Superior temporal gyrus (tissue), 1 donor: ENCODE data around the gene GNG7.
"Not testable (repeated sequence)": the region's sequence is repeated elsewhere in the genome, so short reads cannot be mapped to it uniquely, and the experiment has no call there.

Source experiments
- DNase-seq: peaks from one replicate; pipeline ENCODE4 v3.0.0-alpha.2; 2016; ENCODE audit errors: extremely low spot score

Gene GNG7

GRCh38 chr19:2602391-2603181 lies 99.9 kb downstream of the GNG7 start:
- DNase-seq = peak; percentile 55

DNA sequence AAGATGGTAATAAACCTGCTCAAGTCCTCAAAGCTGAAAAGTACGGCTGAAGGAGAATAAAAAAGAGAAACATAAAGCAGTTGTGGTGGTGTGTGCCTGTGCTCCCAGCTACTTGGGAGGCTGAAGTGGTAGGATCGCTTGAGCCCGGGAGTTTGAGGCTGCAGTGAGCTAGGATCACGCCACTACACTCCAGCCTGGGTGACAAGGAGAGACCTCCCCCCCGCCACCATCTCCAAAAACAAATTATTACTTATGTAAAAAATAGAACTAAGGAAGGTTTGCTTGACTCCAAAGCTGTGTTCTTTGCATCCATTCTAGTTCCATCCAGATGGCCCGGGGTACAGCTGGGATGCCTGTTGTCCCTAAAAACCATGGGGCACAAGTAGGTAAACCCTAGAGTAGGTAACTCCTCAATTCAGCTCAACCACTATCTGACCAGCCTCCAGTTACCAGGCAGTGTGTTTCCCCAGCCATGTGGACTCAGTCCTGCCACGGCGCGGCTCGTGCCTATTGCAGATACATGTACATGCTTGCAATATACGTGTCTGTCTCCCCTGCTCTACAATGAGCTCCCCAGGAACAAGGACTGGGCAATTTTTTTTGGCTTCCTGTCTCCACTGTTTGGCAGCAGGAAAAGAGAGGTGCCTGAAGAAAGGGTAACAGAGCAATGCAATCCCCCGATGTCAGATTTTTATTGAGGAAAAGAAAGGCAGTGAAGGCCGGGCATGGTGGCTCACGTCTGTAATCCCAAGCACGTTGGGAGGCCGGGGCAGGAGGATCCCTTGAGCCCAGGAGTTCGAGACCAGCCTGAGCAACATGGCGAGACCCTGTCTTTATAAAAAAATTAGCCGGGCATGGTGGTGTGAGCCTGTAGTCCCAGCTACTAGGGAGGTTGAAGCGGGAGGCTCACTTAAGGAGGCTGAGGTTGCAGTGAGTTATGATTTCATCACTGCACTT lies 101.3 kb downstream of the GNG7 start:
- DNase-seq = no peak

DNA sequence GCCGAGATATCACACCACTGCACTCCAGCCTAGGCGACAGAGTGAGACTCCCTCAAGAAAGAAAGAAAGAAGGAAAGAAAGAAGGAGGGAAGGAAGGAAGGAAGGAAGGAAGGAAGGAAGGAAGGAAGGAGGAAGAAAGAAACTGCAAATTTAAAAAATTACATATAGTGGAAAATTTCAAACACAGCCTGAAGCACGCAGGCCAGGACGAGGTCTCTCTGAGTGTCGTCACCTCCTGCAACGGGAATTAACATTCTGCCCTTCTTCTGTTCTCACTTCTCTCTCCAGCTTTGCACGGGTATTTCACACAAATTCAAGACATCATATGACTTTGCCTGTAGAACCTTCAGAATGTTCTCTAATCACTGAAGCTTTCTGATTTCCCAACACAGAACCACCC lies 108.2 kb downstream of the GNG7 start:
- no peak for DNase-seq

DNA sequence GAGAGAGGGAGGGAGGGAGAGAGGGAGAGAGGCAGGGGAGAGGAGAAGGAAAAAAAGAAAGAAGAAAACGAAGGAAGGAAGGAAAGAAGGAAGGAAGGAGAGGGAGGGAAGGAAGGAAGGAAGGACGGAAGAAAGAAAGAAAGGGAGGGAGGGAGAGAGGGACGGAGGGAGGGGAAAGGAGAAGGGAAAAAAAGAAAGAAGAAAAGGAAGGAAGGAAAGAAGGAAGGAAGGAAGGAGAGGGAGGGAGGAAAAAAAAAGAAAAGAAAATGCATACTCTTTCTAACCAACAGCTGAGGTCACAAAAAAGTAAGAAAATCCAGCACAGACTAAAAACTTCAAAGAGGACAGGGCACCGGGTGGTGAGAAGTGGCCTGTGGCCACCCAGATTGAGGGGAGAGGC lies 109.7 kb downstream of the GNG7 start:
- no peak for DNase-seq

DNA sequence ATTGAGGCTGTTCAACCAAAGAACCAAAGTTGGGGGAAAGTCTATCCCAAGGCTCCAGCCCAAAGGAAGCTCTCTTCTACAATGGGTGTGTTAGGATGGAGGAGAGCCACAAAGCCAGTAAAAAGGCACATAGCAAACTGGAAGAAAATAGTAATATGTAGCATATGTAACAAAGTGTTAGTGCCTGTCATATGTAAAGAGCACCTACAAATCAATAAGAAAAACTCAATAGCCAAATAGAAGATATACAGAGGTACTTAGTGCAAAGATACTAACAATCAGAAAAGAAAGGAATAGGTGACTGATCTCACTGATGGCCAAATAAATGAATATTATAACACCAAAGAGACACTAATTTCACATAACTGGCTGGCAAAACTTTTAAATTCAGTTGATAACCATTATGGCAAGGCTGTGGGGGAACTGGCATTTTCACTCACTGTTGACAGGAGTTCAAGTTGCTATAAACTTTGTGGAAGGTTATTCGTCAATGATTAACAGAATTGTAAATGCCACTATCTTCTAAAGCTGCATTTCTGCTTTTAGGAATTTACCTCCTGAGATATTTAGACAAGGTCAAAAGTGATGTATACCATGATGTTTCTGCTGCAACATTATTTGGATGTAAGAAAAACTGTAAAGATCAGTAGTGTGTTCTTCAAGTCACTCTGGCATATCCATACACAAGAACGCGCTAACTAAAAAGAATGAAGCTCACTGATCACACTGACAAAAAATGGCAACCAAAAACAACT lies 110.8 kb downstream of the GNG7 start:
- DNase-seq = no peak

- peak; percentile 33 for DNase-seq
These were observed 111.7 kb downstream of the GNG7 start for GRCh38 chr19:2590630-2591399.

GRCh38 chr19:2589441-2589840 lies 113.1 kb downstream of the GNG7 start:
- DNase-seq = no peak

DNA sequence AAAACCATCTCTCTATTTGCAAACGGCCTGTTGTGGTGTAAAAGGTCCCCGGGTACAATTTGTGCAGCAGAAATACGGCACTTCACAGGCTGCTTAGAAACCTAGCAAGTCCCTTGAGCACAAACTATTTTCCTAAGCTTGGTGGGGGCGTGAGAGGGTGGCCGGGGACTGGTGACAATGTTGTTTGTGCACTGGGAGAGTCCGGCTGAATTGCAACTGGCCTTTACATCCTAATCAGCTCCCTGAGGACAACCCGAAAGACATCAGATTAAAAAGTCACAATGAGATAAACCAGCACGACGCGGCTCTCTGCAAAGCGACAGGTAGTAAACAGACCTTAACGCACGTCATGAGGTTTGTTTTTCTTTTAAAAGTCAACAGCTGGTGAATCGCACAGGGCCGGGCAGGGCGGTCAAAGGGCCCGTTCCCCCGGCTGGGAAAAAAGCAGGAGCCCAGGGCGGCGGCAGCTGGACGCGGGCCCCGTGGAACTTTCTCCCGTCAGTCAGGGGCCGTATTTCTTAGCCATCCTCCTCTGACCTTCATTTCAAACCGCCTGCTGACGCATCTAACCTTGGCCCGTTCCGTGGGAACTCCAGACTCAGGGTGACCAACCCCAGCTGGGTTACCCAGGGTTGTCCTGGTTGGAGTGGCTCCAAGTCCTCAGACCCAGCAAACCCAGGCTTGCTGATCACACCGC lies 114.3 kb downstream of the GNG7 start:
- DNase-seq = no peak

- DNase-seq = no peak
These were observed 115.3 kb downstream of the GNG7 start for GRCh38 chr19:2587001-2587719.

- no peak for DNase-seq
These were observed 116.3 kb downstream of the GNG7 start for GRCh38 chr19:2586196-2586595.

DNA sequence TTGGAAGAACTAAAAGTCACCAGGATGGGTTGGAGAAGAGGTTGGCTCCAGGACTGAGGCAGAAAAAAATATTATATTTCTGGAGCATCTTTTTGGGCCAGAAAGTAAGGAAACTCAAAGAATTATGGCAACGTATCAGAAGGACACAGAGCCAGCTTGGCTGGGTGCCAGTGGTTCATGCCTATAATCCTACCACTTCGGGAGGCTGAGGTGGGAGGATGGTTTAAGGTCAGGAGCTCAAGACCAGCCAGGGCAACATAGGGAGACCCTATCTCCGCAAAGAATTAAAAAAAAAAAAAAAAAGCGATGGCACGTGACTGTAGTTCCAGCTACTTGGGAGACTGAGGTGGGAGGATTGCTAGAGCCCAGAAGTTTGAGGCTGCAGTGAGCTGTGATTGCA lies 118.5 kb downstream of the GNG7 start:
- no peak for DNase-seq

DNA sequence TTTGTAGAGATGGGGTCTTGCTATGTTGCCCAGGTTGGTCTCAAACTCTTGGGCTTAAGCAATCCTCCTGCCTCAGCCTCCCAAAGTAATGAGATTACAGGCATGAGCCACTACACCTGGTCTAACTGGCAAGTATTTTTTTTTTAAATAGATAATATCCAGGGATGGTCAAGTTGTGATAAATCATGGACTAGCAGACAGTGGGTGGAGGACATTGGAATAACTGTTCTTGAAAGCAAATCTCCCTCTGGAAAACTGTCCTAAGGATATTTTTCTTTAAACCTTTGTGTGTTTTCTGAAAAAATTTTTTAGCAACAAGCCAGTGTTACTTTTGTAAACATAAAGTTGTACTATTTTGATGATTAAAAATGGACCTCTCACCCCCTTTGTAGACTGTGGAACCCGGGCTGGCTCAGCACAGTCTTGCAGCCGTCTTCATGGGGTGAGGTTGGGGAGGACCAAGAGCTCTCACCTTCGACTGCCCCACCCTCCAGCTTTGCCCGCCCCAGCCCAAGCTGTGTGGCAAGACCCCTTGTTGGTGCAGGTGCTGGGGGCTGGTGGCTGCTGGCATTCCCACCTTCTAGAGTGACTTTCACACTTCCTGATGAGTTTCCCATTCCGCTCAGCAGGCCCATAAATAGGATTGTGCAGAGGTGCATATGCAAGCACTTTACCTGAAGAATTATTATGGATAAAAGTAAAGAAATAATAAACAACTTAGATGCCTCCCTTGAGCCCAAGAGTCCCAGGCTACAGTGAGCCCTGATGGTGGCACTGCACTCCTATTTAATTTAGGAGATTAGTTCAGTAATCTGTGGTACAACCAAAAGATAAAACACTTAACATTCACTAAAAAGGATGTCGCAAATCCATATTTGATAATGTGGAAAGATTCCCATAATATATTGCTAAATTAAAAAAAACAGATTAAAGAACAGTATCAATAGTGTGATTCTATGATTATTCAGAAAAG lies 119.2 kb downstream of the GNG7 start:
- no peak for DNase-seq

DNA sequence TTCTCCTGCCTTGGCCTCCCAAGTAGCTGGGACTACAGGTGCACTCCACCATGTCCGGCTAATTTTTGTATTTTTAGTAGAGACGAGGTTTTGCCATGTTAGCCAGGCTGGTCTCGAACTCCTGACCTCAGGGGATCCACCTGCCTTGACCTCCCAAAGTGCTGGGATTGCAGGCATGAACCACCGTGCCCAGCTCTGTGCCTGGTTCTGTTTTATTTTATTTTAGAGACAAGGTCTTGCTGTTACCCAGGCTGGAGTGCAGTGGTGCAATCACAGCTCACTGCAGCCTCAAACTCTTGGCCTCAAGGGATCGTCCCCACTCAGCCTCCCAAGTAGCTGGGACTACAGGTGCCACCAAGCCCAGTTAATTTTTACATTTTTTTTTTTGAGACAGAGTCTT lies 122.1 kb downstream of the GNG7 start:
- not testable (repeated sequence) for DNase-seq

DNA sequence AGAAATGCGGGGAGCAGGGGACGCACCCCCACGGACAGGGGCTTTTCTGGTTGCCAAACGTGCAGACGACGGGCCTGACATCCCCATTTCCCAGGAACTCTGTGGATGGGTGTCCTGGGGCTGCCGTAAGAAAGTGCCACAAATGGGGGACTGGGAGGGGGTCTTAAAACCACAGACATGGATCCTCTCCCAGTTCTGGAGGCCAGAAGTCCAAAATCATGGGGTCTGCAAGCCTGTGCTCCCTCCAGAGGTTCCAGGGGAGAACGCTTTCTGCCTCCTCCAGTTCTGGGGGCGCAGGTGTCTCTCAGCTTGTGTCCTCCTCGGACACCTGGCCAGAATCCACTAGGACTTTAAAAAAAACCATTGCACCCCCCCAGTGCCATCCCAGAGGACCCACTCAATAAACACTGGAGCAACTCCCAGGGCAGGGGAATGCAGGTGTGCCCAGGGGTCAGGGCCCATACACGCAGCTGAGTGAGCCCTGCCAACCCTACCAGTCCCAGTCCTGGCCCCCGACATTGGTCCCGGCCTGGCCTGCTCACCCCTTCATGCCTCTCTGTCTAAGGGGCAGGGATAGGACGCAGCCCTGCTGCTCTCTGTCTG lies 122.7 kb downstream of the GNG7 start:
- DNase-seq = no peak

DNA sequence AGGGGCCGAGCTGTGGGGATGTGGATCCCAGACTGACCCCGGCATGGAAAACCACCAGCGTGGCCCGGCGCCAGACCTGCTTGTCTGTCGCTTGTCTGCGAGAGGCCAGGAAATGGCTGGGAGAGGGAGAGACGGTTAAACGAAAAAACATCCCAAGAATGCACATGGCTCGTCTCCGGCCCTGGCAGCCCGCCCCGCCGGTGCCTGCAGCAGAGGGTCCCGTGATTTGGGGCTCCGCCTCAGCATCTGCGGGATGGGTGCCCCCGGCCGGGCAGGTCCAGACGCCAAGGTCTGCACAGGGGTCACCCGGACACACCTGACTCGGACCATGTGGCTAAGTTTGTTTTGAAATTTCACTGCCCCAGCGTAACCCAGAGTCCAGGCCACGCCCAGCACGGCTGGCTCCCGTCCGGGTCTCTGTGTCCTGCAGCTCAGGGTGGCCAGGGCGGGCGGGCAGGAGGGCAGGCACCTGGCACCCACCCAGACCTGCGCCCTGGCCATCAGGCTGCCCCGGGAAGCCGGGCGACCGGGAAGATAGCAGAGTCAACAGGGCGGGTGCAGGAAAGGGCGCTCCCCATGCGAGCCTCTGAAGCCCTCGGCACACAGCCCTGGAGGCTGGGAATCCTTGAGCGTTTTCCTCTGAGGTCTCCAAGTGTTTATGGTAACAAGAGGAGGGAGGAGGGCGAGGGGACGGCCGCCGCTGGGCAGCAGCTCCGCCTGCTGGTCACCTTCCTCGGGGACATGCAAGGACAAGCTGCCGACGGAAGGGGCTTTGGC lies 123.4 kb downstream of the GNG7 start:
- peak; percentile 75 for DNase-seq

GRCh38 chr19:2578391-2578890 lies 124.1 kb downstream of the GNG7 start:
- DNase-seq = no peak

DNA sequence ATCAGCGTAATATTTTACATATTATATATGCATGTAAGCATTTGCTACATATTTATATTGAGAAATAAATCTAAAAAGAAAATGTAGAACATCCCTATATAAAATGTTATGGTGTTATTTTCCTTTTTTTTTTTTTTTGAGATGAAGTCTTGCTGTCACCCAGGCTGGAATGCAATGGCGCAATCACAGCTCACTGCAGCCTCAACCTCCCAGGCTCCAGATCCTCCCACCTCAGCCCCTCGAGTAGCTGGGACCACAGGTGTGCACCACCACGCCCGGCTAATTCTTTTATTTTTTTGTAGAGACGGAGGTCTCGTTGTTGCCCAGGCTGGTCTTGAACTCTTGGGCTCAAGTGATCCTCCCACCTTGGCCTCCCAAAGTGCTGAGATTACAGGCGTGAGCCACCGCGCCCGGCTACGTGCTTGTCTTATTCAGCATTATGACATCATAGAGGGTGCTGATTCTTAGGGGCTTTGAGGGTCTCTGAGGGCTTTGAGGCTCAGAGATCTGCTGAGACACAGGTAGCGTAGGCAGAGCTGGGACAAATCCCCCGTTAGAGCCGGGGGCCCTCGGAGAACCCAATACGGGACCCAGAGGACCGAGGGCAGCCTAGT lies 124.7 kb downstream of the GNG7 start:
- no peak for DNase-seq
